ENCODE data around the gene SPATA17. TPM values are rescaled to one million over a fixed set of nuclear protein-coding genes. Genes with fewer than 3 reads are reported as not detected.

The SPATA17 gene
- total and polyA plus RNA-seq, 2 of the 13 experiments (the other 11 are each of a cell fraction or from before 2014, with no cell fraction given) = 0.48 to 1.7 TPM

- TF ChIP-seq MAFF (IDR thresholded peaks at IDR 0.05; ENCODE audit: low read depth, low read length) = peak; percentile 8; the same call in 1 of the 2 replicates
- no peak for TF ChIP-seq ZNF713 (CRISPR knock-in tag; IDR thresholded peaks at IDR 0.05)
- TF ChIP-seq STAG1 (CRISPR knock-in tag; IDR thresholded peaks at IDR 0.05) = no peak
- TF ChIP-seq MEIS2 (CRISPR knock-in tag; IDR thresholded peaks at IDR 0.05) = 0 out of 2 replicates have a peak, but pooled peaks have one; percentile 57
- TF ChIP-seq ZNF772 (CRISPR knock-in tag; IDR thresholded peaks at IDR 0.05) = no peak
- TF ChIP-seq ZSCAN31 (CRISPR knock-in tag; IDR thresholded peaks at IDR 0.05; ENCODE audit: low read depth) = peak; percentile 40; the same call in 1 of the 2 replicates
- no peak for TF ChIP-seq ZNF512 (CRISPR knock-in tag; IDR thresholded peaks at IDR 0.05)
- TF ChIP-seq TRAFD1 (CRISPR knock-in tag; IDR thresholded peaks at IDR 0.05; ENCODE audit: borderline replicate concordance) = no peak
- no peak for TF ChIP-seq CC2D1A (CRISPR knock-in tag; IDR thresholded peaks at IDR 0.05)
- TF ChIP-seq ATF7-NPFF (CRISPR knock-in tag; IDR thresholded peaks at IDR 0.05; ENCODE audit: low read depth) = no peak
- peak; percentile 96 for TF ChIP-seq MXI1 (IDR thresholded peaks at IDR 0.05; ENCODE audit: borderline replicate concordance, low read depth, low read length)
- no peak for TF ChIP-seq SRSF9 (IDR thresholded peaks at IDR 0.05; ENCODE audit: borderline replicate concordance, insufficient read depth, low read depth, low read length, poor library complexity, severe bottlenecking)
- no peak for TF ChIP-seq HINFP (CRISPR knock-in tag; IDR thresholded peaks at IDR 0.05; ENCODE audit: low read depth)
- peak; percentile 61 for TF ChIP-seq ZNF547 (CRISPR knock-in tag; IDR thresholded peaks at IDR 0.05)
- no peak for TF ChIP-seq ZNF562 (CRISPR knock-in tag; IDR thresholded peaks at IDR 0.05; ENCODE audit: borderline replicate concordance)
- TF ChIP-seq ZMAT5 (CRISPR knock-in tag; IDR thresholded peaks at IDR 0.05; ENCODE audit: borderline replicate concordance, low read depth) = no peak
- TF ChIP-seq SIX4 (CRISPR knock-in tag; IDR thresholded peaks at IDR 0.05) = no peak
- TF ChIP-seq ZNF7 (CRISPR knock-in tag; IDR thresholded peaks at IDR 0.05) = no peak
- no peak for TF ChIP-seq CCAR2 (optimal IDR thresholded peaks at IDR 0.05; ENCODE audit: low read depth, low read length)
- TF ChIP-seq NR2F6 (IDR thresholded peaks at IDR 0.05) = no peak
- TF ChIP-seq NR2F6 (CRISPR knock-in tag; IDR thresholded peaks at IDR 0.05) = no peak
- no peak for TF ChIP-seq ZBTB39 (CRISPR knock-in tag; IDR thresholded peaks at IDR 0.05)
Observed at GRCh38 chr1:217630711-217631591, at the start of gene SPATA17, which contains the start of gene GPATCH2 (continued).

Measured in HepG2 (cell line).